H1 (cell line): Measurements from ENCODE around the gene LRFN3.

Experiments used
- CREB1 ChIP-seq: IDR thresholded peaks from 2 replicates; pipeline ENCODE4 v1.6.1; 2012; ENCODE audit warnings: inconsistent platforms
- JUN ChIP-seq: IDR thresholded peaks from 2 replicates; pipeline ENCODE4 v1.6.1; 2011; ENCODE audit warnings: low read depth, mild to moderate bottlenecking, improper control_type of control experiment, low read length
- POLR2A ChIP-seq, 2 experiments: IDR thresholded peaks; 1 replicate in 1 of 2; 2 replicates in 1 of 2; pipeline ENCODE4 v1.6.1; 2011; ENCODE audit warnings: low read depth in 2 of 2, low read length in 2 of 2, mild to moderate bottlenecking in 2 of 2; ENCODE audit errors: control extremely low read depth in 1 of 2
- RAD21 ChIP-seq, 2 experiments: IDR thresholded peaks in 1 of 2; conservative IDR thresholded peaks in 1 of 2; 2 replicates each; pipeline ENCODE4 v1.6.1; 2011; ENCODE audit warnings: low read depth in 2 of 2, low read length in 2 of 2, improper control_type of control experiment in 1 of 2, inconsistent platforms in 1 of 2, mild to moderate bottlenecking in 1 of 2, moderate library complexity in 1 of 2

DNA sequence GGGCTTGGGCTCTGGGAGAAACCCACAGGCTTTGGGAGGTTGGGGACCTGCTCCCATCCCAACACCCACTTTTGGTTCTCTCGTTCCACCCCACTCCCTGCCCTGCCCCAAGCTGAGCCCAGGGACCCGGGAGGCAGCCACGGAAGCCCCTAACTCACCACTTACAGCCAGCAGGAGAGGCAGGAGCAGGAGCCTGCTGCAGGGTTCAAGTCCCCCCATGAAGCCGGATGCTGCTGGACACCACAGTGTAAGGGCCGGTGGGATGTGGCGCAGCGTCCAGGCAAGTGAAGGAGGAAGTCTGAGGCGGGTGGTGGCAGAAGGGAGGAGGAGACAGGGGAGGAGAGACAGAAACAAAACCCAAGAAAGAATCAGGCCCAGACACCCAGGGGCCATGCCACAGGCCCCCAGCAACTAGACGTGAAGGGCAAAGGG is 28.1 kb upstream of the LRFN3 start, which contains the start of gene TYROBP:
- no peak for TF ChIP-seq POLR2A (IDR thresholded peaks at IDR 0.05; ENCODE audit: control extremely low read depth in 1 of 2, low read depth in 2 of 2, low read length in 2 of 2)
- no peak for TF ChIP-seq JUN
- no peak for TF ChIP-seq RAD21 (IDR thresholded peaks at IDR 0.05 in 1 of 2, conservative IDR thresholded peaks at IDR 0.05 in 1 of 2; ENCODE audit: low read depth in 2 of 2, low read length in 2 of 2)
- no peak for TF ChIP-seq CREB1
